ENCODE data around the gene PRPF40B.

The PRPF40B gene

GRCh38 chr12:49633703-49634345, 10.5 kb downstream of the PRPF40B start:
- DNase-seq = no peak
- intact Hi-C loops (cut with DNase I) = no loop called here

- intact Hi-C loops (cut with DNase I) = no loop called here
- DNase-seq = peak in 1 of 10 donors; percentile 71
These were observed 11.7 kb downstream of the PRPF40B start for GRCh38 chr12:49635036-49635435.

- peak in 1 of 10 donors; percentile 58 for DNase-seq
- intact Hi-C loops (cut with DNase I) = no loop called here
These were observed 12.3 kb downstream of the PRPF40B start for GRCh38 chr12:49635656-49636055.

GRCh38 chr12:49636574-49636973, 13.2 kb downstream of the PRPF40B start:
- DNase-seq = peak in 1 of 10 donors; percentile 70
- intact Hi-C loops (cut with DNase I) = no loop called here

GRCh38 chr12:49636979-49637755, 13.8 kb downstream of the PRPF40B start:
- DNase-seq = peak in 7 of 10 donors; percentile 58 to 94 (median 65)
- intact Hi-C loops (cut with DNase I) = no loop called here

GRCh38 chr12:49641748-49642369, 18.5 kb downstream of the PRPF40B start:
- intact Hi-C loops (cut with DNase I) = no loop called here
- peak in 1 of 10 donors; percentile 63 for DNase-seq

- intact Hi-C loops (cut with DNase I) = no loop called here
- DNase-seq = no peak
These were observed 19.0 kb downstream of the PRPF40B start for GRCh38 chr12:49642370-49642802.

GRCh38 chr12:49643135-49643534, 19.8 kb downstream of the PRPF40B start:
- intact Hi-C loops (cut with DNase I) = no loop called here
- no peak for DNase-seq

- no peak for DNase-seq
- intact Hi-C loops (cut with DNase I) = loop anchor here (1.0 kb wide), 1 partner anchor 63 kb away; the partner anchor contains the start of gene FMNL3
These were observed 20.7 kb downstream of the PRPF40B start for GRCh38 chr12:49643961-49644619.

GRCh38 chr12:49644620-49644994, 21.2 kb downstream of the PRPF40B start:
- intact Hi-C loops (cut with DNase I) = loop anchor here (1.0 kb wide), 1 partner anchor 63 kb away; the partner anchor contains the start of gene FMNL3
- DNase-seq = peak; percentile 64 to 97 (median 84)

GRCh38 chr12:49645146-49646039, 22.0 kb downstream of the PRPF40B start:
- intact Hi-C loops (cut with DNase I) = no loop called here
- no peak for DNase-seq

- intact Hi-C loops (cut with DNase I) = no loop called here
- no peak for DNase-seq
These were observed 23.0 kb downstream of the PRPF40B start for GRCh38 chr12:49646331-49646830.

- intact Hi-C loops (cut with DNase I) = no loop called here
- no peak for DNase-seq
These were observed 23.7 kb downstream of the PRPF40B start for GRCh38 chr12:49646871-49647654.

GRCh38 chr12:49647827-49648711, 24.7 kb downstream of the PRPF40B start:
- peak in 1 of 10 donors; percentile 64 for DNase-seq
- intact Hi-C loops (cut with DNase I) = no loop called here

- intact Hi-C loops (cut with DNase I) = no loop called here
- no peak for DNase-seq
These were observed 25.3 kb downstream of the PRPF40B start for GRCh38 chr12:49648712-49649003.

GRCh38 chr12:49649445-49649844, 26.1 kb downstream of the PRPF40B start:
- peak in 1 of 10 donors; percentile 67 for DNase-seq
- intact Hi-C loops (cut with DNase I) = no loop called here

- intact Hi-C loops (cut with DNase I) = no loop called here
- no peak for DNase-seq
These were observed 26.5 kb downstream of the PRPF40B start for GRCh38 chr12:49649892-49650291.

GRCh38 chr12:49651855-49652254, 28.5 kb downstream of the PRPF40B start:
- DNase-seq = peak in 1 of 10 donors; percentile 54
- intact Hi-C loops (cut with DNase I) = no loop called here

All from posterior cingulate gyrus (tissue), 11 donors.